ENCODE measurements around the gene SMYD4.

GRCh38 chr17:1729966-1730325, 99.8 kb downstream of the SMYD4 start:
- TF ChIP-seq CTCF (IDR thresholded peaks at IDR 0.05 in 4 of 5, conservative IDR thresholded peaks at IDR 0.05 in 1 of 5) (no peak), POLR2A (IDR thresholded peaks at IDR 0.05) (no peak)
